VCaP (cell line): ENCODE data around the gene PARVA.

Source experiments
- H3K27ac ChIP-seq: fragments of 450-650 bp; 2 replicates; pipeline ENCODE4 v1.5.1; 2017
- TF ChIP-seq, protein P1 (sequence below): fragments of 450-650 bp; conservative IDR thresholded peaks from 2 replicates; pipeline ENCODE4 v1.5.1; 2017; ENCODE audit warnings: mild to moderate bottlenecking, moderate library complexity

The PARVA gene

DNA sequence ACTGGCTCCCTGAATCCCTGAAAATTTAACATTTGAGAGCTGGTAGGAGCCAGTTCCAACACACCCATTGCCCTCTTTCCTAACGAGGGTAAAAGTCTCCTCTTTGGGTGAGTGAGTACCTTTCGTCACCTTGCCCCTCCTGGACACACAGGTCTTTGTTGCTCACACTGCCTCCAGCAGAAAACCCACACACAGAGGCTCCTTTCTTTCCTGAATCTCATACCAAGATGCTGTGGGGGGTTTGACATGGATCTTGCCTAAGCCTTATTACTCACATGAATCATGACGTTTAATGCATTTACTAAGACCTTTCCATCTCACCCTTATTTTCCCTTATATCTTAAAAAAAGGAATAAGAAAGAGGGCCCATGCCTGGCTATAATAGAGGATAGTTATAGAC is 53.0 kb downstream of the PARVA start:
- TF ChIP-seq, protein P1, sequence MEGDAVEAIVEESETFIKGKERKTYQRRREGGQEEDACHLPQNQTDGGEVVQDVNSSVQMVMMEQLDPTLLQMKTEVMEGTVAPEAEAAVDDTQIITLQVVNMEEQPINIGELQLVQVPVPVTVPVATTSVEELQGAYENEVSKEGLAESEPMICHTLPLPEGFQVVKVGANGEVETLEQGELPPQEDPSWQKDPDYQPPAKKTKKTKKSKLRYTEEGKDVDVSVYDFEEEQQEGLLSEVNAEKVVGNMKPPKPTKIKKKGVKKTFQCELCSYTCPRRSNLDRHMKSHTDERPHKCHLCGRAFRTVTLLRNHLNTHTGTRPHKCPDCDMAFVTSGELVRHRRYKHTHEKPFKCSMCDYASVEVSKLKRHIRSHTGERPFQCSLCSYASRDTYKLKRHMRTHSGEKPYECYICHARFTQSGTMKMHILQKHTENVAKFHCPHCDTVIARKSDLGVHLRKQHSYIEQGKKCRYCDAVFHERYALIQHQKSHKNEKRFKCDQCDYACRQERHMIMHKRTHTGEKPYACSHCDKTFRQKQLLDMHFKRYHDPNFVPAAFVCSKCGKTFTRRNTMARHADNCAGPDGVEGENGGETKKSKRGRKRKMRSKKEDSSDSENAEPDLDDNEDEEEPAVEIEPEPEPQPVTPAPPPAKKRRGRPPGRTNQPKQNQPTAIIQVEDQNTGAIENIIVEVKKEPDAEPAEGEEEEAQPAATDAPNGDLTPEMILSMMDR = no peak
- H3K27ac ChIP-seq = no peak overlapping the region

DNA sequence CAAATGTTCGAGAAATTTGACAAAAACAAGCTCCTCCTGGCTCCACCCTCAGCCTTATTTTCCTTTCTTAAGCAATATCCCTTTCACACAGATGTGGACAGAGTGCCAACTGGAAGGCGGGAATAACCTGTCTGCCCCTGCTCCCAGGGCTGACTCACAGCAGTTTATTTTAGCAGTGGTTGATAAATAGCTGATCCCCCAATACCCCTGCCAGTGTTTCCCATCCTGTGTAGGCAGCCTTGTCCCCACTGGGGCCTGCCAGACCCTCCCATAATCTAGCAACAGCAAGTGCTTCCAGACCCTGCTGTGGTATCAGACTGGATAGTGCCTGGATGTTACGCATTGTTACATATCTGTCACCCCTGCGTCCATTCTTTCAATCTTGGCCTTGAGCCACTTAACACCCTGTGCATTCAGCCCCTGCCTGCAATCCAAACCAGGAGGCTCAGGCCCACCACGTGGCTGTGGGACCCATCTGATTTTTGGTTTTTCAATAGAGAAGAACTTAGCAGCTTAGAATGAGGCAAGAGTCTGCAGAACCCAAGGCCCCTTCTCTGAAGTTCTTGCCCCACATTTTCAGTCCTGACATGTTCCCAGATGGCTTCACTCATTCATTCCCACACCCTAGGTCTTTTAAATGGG is 53.7 kb downstream of the PARVA start:
- no peak overlapping the region for H3K27ac ChIP-seq
- TF ChIP-seq, protein P1 = no peak

DNA sequence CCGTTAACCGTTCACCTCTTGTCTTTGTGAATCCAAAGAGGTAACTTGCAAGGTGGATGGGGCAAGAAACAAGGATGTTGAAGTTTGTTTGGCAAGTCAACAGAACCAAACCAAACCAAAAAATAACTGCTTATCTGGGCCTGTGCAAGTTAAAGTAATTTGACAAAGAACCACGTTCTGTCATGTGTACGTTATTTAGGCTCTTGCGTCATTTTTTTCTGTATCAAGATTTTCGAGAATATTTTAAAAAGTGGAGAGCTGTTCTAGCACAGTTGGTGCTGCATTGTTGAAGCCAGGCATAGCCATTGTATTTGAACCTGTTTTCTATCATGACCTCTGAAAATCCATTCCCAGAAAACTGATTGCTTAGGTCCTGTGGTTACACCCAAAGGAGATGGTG is 55.1 kb downstream of the PARVA start:
- no peak overlapping the region for H3K27ac ChIP-seq
- TF ChIP-seq, protein P1 = no peak

DNA sequence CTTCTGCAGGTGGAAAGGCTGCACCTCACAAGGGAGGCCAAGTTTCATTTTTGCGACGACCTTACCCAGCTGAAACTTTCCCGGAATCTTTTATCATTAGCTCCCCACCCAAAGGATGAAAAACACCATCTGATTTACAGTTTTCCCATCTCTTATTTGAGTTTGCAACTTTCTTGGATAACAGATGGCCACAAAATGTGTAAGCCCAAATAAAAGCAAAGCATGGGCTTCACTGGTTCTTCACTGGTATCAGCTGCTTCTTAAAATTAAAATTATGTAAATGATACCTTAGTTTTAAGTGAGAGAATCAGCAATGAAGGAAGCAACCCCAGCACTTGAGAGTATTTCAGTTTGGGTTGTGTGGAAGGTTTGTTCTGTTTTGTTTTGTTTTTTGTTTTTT is 55.8 kb downstream of the PARVA start:
- TF ChIP-seq, protein P1 = no peak
- no peak overlapping the region for H3K27ac ChIP-seq

DNA sequence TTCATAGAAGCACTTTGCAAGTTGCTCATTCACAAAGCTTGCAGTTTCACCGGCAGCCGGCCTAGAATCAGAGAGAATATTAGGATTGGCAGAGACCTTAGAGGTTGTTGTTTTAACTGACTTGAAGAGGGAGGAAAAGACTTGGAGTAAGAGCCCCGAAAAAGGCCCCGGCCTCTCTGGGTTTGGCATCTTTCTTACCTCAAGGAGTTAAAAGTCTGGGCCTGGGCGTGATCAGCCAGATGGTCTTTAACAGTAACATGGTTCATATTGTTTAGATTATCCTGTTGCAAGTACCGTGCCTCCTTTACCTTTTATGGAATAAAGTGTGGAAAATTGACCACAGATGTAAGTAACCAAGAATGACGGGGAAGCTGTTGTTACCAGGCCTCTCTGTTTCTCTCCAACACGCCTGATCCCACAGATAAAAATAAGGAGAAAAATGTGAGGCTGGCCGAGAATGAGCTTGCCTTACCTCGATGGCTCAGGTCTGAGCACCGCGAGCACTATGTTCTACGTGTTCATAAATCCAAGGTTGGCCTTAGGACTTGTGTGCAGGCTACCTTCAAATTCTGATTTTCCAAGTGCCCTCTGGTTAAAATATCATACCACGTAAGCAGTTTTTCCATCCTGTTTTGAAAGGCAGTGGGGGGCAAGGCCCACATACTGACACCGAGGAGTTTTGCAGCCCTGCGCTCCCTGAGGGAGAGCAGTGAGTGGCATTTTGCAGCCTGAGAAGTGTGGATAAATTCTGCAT is 56.4 kb downstream of the PARVA start:
- TF ChIP-seq, protein P1 = no peak
- H3K27ac ChIP-seq = no peak overlapping the region

DNA sequence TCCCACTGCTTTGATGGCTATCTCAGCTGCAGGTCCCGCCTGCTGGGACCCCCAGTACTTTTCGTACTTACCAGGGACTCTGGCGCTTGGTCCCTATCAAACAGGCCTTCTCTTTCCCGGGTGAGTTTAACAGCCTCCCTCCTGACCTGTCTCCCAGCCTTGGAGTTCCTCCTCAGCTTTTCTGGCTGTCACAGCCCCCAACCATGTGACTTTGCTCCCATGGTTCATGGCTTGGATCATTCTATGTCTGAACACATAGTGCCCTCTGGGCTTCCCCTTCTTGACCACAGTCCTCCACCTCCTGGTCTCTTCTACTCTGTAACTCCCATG is 56.9 kb downstream of the PARVA start:
- TF ChIP-seq, protein P1 = no peak
- no peak overlapping the region for H3K27ac ChIP-seq

DNA sequence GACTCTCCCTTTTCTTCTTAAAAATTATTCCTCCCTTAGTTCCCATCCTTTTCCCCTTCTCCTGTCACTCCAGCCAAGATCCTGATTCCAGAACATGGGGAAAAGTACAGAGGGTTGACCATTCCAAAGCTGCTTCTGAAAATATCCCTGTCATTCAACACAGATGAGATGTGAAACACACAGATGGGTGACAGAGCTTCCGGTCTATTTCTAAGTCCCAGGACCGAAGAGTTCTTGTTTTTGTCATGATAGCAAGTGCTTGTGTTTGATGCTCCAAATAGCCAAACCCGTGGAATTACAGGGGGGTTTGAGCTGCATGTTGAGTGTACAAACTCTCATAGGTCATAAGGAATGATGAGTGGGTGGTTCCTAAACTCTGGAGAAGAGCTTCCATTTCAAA is 57.9 kb downstream of the PARVA start:
- no peak overlapping the region for H3K27ac ChIP-seq
- TF ChIP-seq, protein P1 = no peak
